Muscle of back (tissue), 11 donors: ENCODE data around the gene ABCB8. TPM values are rescaled to one million over a fixed set of nuclear protein-coding genes. Genes with fewer than 3 reads are reported as not detected.
"Not testable (repeated sequence)": the region's sequence is repeated elsewhere in the genome, so short reads cannot be mapped to it uniquely, and the experiment has no call there.

Experiments used
- DNase-seq, 3 donors: peaks; one replicate each; pipeline versions ENCODE4 v3.0.0 to v3.0.0-alpha.2; 2013
- polyA plus RNA-seq, 10 donors: library from polyadenylated mRNA; unstranded; fragments of 120-200 nt; gene quantifications; one replicate each; pipeline ENCODE4 v1.2.1, GENCODE V29; 2013; ENCODE audit not compliant: insufficient read length in 10 of 10

The ABCB8 gene
- polyA plus RNA-seq, 10 donors, result 12.9 to 34.9 (median 17.6) TPM

- DNase-seq, result no peak
These were observed 5.0 kb downstream of the ABCB8 start for GRCh38 chr7:151032936-151033863.

DNA sequence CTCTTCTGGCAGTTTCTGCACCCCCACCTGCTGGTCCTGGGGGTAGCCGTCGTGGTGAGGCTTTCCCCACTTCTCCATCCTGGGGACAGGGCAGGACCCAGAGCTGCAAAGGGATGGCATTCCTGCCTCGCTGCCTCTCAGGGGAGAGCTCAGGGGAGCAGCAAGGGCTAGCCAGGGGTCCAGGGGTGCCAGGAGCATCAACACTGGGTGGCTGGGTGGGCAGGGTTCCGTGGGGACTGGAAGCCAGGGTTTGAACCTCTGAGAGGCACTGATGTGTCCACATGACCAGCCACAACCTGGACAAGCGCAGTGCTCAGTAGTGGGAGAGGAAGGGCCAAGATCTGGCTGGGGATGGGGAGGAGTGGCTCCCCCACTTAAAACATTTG is 5.6 kb downstream of the ABCB8 start:
- DNase-seq, result no peak

DNA sequence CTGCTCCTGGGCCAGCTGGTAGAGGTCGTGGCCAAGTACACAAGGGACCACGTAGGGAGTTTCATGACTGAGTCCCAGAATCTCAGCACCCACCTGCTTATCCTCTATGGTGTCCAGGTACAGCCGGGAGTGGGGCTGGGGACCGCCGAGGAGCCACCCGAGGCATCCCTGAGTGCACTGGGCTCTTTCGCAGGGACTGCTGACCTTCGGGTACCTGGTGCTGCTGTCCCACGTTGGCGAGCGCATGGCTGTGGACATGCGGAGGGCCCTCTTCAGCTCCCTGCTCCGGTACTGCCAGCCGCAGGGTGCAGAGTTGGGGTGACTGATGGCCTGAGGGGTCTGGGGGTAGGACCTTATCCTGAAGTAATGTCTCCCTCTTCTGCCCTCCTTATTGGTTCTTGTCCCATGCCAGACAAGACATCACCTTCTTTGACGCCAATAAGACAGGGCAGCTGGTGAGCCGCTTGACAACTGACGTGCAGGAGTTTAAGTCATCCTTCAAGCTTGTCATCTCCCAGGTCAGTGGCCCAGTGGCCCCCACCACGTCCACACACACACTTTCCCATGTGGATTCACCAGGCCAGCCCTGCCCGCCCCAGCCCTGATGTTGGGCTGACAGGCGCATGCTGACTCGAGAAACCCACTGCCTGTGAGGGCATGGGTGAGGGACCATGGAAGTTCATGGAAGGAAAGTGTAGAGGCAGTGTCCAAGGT is 6.2 kb downstream of the ABCB8 start:
- DNase-seq, result no peak

DNA sequence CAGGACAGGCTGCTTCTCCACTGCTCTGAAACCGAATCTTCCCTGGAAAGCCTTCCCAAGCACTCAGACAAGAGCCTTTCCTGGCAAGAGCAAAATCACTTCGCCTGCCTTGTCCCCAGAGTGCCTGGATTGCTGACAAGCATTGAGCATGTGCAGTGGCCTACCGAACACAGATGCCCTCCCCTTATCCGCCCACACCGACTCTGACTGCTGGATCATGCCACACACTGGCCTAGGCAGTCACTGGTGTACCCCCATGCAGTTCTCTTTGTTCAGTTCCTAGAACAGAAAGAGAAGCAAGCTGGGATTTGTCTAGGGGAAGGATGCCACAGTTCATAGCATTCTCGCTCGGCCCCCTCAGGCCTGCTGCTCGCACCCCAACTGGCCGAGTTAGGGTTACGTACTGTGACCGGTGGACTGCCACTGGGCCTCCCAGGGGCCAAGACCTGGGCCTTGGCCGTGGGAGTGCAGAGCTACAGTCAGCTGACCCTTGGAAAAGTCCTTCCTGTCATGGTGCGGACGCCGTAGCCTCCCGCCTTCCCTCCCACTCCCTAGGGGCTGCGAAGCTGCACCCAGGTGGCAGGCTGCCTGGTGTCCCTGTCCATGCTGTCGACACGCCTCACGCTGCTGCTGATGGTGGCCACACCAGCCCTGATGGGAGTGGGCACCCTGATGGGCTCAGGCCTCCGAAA is 6.9 kb downstream of the ABCB8 start:
- no peak for DNase-seq

DNA sequence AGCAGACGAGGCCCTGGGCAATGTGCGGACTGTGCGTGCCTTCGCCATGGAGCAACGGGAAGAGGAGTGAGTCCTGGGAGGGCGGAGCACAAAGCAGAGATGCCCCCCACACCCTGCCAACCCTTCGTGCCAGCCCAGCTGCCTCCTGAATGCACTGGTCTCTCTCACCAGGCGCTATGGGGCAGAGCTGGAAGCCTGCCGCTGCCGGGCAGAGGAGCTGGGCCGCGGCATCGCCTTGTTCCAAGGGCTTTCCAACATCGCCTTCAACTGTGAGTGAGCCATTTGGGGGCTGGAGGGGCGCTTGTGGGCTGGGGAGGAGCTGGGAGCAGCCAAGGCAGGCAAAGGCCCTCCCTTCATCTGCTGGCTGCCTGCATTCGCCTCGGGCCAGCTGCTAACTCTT is 7.7 kb downstream of the ABCB8 start:
- DNase-seq, result no peak

- DNase-seq, result peak in 2 of 3 donors; percentile 48 to 81
These were observed 10.9 kb downstream of the ABCB8 start for GRCh38 chr7:151038951-151039849.

- DNase-seq, result no peak
These were observed 11.7 kb downstream of the ABCB8 start for GRCh38 chr7:151039850-151040548.

DNA sequence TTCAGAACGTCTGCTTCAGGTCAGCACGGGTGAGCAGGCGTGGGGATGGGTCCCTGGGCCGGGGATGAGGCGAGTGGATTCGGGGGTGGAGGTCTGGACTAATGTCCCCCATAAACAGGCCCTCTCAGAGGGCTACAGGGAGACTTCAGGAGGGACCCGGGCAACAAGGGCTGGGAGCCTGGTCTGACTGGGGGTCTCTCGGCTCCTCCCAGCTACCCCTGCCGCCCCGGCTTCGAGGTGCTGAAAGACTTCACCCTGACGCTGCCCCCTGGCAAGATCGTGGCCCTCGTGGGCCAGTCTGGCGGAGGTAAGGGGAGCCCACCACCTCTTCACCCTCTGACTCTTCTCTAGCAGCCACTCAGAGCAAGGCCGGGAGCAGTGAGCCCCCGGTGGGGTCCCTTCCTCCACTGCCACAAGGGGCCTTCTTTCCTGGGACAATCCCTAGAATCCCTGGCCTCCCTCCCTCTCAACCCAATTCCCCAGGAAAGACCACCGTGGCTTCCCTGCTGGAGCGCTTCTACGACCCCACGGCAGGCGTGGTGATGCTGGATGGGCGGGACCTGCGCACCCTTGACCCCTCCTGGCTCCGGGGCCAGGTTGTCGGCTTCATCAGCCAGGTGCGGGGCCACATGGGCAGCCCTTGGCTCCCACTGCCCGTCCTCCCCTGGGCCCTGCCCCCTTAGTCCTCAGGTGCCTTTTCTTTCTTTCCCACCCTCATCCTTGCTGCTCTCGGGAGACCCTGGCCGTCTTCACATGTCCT is 12.5 kb downstream of the ABCB8 start:
- no peak for DNase-seq

GRCh38 chr7:151043449-151043848 is 15.2 kb downstream of the ABCB8 start:
- not testable (repeated sequence) for DNase-seq

GRCh38 chr7:151043959-151044358 is 15.7 kb downstream of the ABCB8 start:
- DNase-seq, result no peak

GRCh38 chr7:151045262-151045661 is 17.0 kb downstream of the ABCB8 start:
- DNase-seq, result no peak

GRCh38 chr7:151045967-151046366 is 17.7 kb downstream of the ABCB8 start:
- no peak for DNase-seq

DNA sequence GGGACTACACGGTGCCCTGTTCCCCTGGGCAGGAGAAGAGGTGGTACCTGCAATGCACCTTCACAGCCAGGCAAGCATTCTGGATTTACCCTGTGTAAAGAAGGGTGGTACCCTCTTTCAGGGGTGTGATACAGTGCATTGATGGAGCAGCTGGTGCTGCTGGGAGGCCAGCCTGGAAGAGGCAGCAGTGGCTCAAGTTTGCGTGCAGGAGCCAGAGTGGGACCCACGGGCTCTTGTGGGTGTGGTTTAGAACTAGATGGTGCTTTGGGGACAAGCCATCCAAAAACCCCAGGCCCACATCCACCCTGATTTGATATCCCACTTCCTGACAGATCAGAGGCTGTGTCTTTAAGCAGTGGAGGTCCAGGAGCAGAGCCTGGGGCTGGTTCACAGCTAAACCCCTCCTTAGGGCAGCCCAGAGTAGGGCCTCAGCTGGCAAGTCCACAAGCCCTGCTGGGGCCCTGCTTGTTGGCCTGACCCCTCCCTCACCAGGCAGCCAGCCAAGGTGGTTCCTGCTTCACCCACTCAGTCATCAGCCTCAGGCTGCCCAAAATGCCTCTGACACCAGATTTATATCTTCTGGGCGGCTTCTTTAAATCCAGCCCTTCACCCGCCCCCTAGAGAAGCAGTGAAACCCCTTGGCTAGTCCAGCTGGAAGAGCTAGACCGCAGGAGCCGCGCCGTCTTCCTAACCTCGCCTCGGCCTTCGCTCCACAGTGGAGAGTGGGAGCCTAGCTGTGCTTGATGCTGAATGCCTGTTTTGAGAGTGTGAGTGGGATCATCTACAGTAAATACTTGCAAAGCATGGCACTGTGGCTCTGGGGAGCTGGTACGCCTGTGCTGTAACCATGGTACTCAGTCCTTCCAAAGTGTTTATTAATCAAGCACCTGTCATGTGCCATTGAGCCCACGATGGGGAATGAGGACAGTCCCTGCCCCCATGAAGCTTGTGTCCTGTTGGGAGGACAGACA is 18.6 kb downstream of the ABCB8 start:
- peak in 2 of 3 donors; percentile 40 to 66 for DNase-seq

DNA sequence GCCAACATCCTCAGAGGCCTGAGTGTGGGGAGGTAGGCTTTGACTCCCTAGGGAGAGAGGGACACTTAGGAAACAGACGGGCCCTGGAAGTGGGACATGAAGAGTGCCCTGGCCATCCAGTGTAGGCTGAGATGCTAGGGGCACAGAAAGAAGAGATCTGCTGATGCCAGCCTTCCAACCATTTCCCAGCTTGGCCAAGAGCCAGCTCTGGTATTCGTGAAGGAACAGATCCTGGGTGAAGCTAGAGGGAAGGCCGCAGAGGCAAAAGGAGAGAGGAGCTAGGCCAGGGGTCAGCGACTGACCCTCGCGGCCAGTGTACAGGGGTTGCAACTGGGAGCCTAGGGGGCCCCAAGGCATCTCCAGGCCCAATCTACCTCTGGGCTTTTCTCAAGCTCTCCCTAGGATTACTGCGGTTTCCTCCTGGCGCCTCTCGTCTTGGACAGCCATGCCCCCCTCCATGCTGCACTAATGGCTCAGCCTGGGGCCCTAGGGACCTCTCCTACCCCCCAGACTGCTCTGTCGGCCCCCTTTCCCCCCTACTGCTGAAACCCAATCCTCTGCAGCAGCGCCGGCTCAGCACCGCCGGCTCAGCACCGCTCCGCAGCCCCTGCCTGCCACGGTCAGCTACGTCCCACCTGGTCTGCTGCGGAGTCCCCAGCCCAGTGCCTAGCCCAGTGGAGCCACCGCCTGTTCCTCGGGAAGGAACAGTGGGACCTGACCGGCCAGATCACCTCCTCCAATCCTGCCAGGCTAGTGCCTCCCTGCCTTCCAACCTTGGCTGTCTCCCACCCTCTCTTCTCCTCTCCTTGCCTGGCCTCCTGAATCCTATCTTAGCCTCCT is 19.9 kb downstream of the ABCB8 start, which contains the start of gene ASIC3:
Gene ASIC3, plus strand, starts transcription at position 556 of the 840 bp plus-strand sequence. CDS start 355 bp downstream, outside the sequence.
- DNase-seq, result no peak

DNA sequence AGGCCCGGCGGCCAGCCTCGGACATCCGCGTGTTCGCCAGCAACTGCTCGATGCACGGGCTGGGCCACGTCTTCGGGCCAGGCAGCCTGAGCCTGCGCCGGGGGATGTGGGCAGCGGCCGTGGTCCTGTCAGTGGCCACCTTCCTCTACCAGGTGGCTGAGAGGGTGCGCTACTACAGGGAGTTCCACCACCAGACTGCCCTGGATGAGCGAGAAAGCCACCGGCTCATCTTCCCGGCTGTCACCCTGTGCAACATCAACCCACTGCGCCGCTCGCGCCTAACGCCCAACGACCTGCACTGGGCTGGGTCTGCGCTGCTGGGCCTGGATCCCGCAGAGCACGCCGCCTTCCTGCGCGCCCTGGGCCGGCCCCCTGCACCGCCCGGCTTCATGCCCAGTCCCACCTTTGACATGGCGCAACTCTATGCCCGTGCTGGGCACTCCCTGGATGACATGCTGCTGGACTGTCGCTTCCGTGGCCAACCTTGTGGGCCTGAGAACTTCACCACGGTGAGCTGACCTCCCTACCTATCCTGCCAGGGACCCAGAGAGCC is 20.7 kb downstream of the ABCB8 start:
- no peak for DNase-seq

DNA sequence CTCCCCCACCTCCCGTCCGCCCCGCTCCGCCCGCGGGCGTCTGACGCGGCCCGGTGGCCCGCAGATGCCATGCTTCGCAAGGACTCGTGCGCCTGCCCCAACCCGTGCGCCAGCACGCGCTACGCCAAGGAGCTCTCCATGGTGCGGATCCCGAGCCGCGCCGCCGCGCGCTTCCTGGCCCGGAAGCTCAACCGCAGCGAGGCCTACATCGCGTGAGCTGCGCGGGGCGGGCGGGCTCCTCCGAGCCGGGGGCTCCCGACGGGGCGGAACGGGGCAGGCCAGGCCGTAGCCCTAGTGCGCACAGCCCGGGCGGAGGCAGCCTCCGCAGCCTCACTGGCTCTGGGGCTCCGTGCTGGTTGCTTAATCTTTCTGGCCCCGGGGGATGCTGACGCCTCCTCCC is 22.9 kb downstream of the ABCB8 start:
- DNase-seq, result peak; percentile 50 to 89 (median 79)

DNA sequence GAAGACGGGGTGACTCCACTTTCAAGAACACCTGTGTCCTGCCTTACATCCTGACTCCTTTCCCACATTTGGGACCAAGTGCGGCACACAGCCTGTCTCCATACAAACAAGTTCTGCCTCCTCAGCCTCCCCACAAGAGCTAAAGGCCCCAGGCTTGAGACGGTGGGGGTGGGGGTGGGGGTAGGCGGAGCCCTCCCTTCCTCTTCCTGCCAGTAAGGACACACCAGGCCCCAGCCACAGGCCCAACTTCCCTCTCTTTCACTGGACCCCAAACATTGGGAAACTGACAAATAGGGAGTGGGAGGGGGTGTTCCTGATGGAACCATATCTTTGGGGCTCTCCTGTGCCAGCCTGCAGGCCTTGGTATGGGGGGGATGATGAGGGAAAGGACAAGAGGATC is 24.8 kb downstream of the ABCB8 start:
- no peak for DNase-seq
